HG02623 (cell line): ENCODE results near the gene BANP.
"Not testable (repeated sequence)": the region's sequence is repeated elsewhere in the genome, so short reads cannot be mapped to it uniquely, and the experiment has no call there.

ENCODE experiments used
- ATAC-seq: cut with Tn5 transposase; IDR thresholded peaks from one replicate; pipeline ENCODE4 v1.9.1; 2021; ENCODE audit warnings: moderate library complexity; ENCODE audit not compliant: unreplicated experiment

Gene BANP

GRCh38 chr16:87926246-87927194, 24.7 kb upstream of the BANP start:
- ATAC-seq: no peak

GRCh38 chr16:87927195-87927562, 24.1 kb upstream of the BANP start:
- ATAC-seq: no peak

- no peak for ATAC-seq
Measured at GRCh38 chr16:87929986-87930385, 21.2 kb upstream of the BANP start.

- ATAC-seq: no peak
Measured at GRCh38 chr16:87930456-87930855, 20.8 kb upstream of the BANP start.

GRCh38 chr16:87931504-87931903, 19.7 kb upstream of the BANP start:
- ATAC-seq: no peak

- not testable (repeated sequence) for ATAC-seq
Measured at GRCh38 chr16:87932475-87933139, 18.6 kb upstream of the BANP start.

- ATAC-seq: no peak
Measured at GRCh38 chr16:87933140-87933495, 18.1 kb upstream of the BANP start.

- not testable (repeated sequence) for ATAC-seq
Measured at GRCh38 chr16:87934752-87935425, 16.3 kb upstream of the BANP start.

GRCh38 chr16:87936016-87936374, 15.2 kb upstream of the BANP start:
- not testable (repeated sequence) for ATAC-seq

- no peak for ATAC-seq
Measured at GRCh38 chr16:87936375-87937230, 14.6 kb upstream of the BANP start, which contains the start of gene CA5A. CA5A (minus strand) TSS chr16:87936529; CDS start chr16:87936450, 79 bp downstream.

GRCh38 chr16:87937231-87937542, 14.0 kb upstream of the BANP start:
- not testable (repeated sequence) for ATAC-seq

- ATAC-seq: no peak
Measured at GRCh38 chr16:87938412-87938949, 12.8 kb upstream of the BANP start.

- ATAC-seq: no peak
Measured at GRCh38 chr16:87939562-87940423, 11.4 kb upstream of the BANP start.

- no peak for ATAC-seq
Measured at GRCh38 chr16:87942680-87943079, 8.6 kb upstream of the BANP start.

GRCh38 chr16:87945351-87946042, 5.7 kb upstream of the BANP start:
- ATAC-seq: no peak

GRCh38 chr16:87946596-87947347, 4.5 kb upstream of the BANP start:
- no peak for ATAC-seq

- ATAC-seq: no peak
Measured at GRCh38 chr16:87947356-87948118, 3.7 kb upstream of the BANP start.

GRCh38 chr16:87948119-87948545, 3.1 kb upstream of the BANP start:
- no peak for ATAC-seq
